Measurements from ENCODE around the gene PNPLA7. TPM values are rescaled to one million over a fixed set of nuclear protein-coding genes. Genes with fewer than 3 reads are reported as not detected.
A peak's percentile ranks its signal among the peaks of the same experiment; 100 is the strongest.

PNPLA7 gene
- total RNA-seq, 4 donors from 2014 or later: 11.4 to 48.6 (median 27.2) TPM

- Histone ChIP-seq H3K36me3 (peaks cover 0 to 5% (median 0%) of the 10 kb centered on the region in 3 donors), H3K27me3 (no peaks in the 10 kb centered on the region), H3K4me3 (no peak overlapping the region), H3K27ac (no peak overlapping the region), H3K9me3 (no peaks in the 10 kb centered on the region), H3K4me1 (no peaks in the 10 kb centered on the region)
- no peak for TF ChIP-seq POLR2A (IDR thresholded peaks at IDR 0.05)
- no peak for TF ChIP-seq CTCF (IDR thresholded peaks at IDR 0.05)
- no peak for DNase-seq
Measured at GRCh38 chr9:137498720-137499150, 51.5 kb downstream of the PNPLA7 start.

- peak in 1 of 3 donors; percentile 56 for DNase-seq
- TF ChIP-seq CTCF (IDR thresholded peaks at IDR 0.05) (no peak), POLR2A (IDR thresholded peaks at IDR 0.05) (no peak)
- no peak overlapping the region for H3K4me3 ChIP-seq
- H3K27ac ChIP-seq: peak overlapping the region in 1 of 4 donors; percentile 25
- H3K9me3 ChIP-seq: no peaks in the 10 kb centered on the region
- no peaks in the 10 kb centered on the region for H3K27me3 ChIP-seq
- H3K36me3 ChIP-seq: peaks cover 0 to 5% (median 0%) of the 10 kb centered on the region in 3 donors
- H3K4me1 ChIP-seq: no peaks in the 10 kb centered on the region
Measured at GRCh38 chr9:137497921-137498719, 52.1 kb downstream of the PNPLA7 start.

- H3K27me3 ChIP-seq: no peaks in the 10 kb centered on the region
- no peaks in the 10 kb centered on the region for H3K9me3 ChIP-seq
- H3K4me1 ChIP-seq: no peaks in the 10 kb centered on the region
- H3K36me3 ChIP-seq: peaks cover 0 to 5% (median 0%) of the 10 kb centered on the region in 3 donors
- no peak for TF ChIP-seq POLR2A (IDR thresholded peaks at IDR 0.05)
- TF ChIP-seq CTCF (IDR thresholded peaks at IDR 0.05): no peak
- no peak overlapping the region for H3K4me3 ChIP-seq
- no peak for DNase-seq
- no peak overlapping the region for H3K27ac ChIP-seq
Measured at GRCh38 chr9:137496601-137497375, 53.4 kb downstream of the PNPLA7 start.

- no peaks in the 10 kb centered on the region for H3K27me3 ChIP-seq
- peaks cover 0 to 5% (median 0%) of the 10 kb centered on the region in 3 donors for H3K36me3 ChIP-seq
- TF ChIP-seq CTCF (IDR thresholded peaks at IDR 0.05) (no peak), POLR2A (IDR thresholded peaks at IDR 0.05) (no peak)
- DNase-seq: peak in 1 of 3 donors; percentile 56
- H3K4me1 ChIP-seq: no peaks in the 10 kb centered on the region
- no peak overlapping the region for H3K4me3 ChIP-seq
- H3K27ac ChIP-seq: peak overlapping the region in 1 of 4 donors; percentile 25
- no peaks in the 10 kb centered on the region for H3K9me3 ChIP-seq
Measured at GRCh38 chr9:137494550-137495351, 55.5 kb downstream of the PNPLA7 start.

GRCh38 chr9:137494104-137494544, 56.1 kb downstream of the PNPLA7 start:
- Histone ChIP-seq H3K9me3 (no peaks in the 10 kb centered on the region), H3K27me3 (no peaks in the 10 kb centered on the region), H3K27ac (peak overlapping the region in 1 of 4 donors; percentile 25), H3K4me3 (no peak overlapping the region), H3K36me3 (peaks cover 0 to 5% (median 0%) of the 10 kb centered on the region in 3 donors), H3K4me1 (no peaks in the 10 kb centered on the region)
- TF ChIP-seq POLR2A (IDR thresholded peaks at IDR 0.05) (peak in 1 of 2 donors; percentile 7), CTCF (IDR thresholded peaks at IDR 0.05) (no peak)
- DNase-seq: no peak
